BJ (cell line): ENCODE data around the gene BCAS3. TPM values are rescaled to one million over a fixed set of nuclear protein-coding genes. Genes with fewer than 3 reads are reported as not detected.

Experiments used
- CTCF ChIA-PET: fragments of 350-600 bp; formaldehyde crosslinking; extraction: SDS; loops from one replicate; lab custom pipeline; 2021; ENCODE audit warnings: antibody characterized with exemption, inconsistent platforms; lab: Yijun Ruan, JAX
- POLR2A ChIA-PET: fragments of 300-600 bp; sonication (Branson Sonifier 250); formaldehyde crosslinking; extraction: SDS; loops from one replicate; lab custom pipeline; 2021; ENCODE audit warnings: antibody characterized with exemption; lab: Charles Lee
- DNase-seq: peaks from one replicate; pipeline ENCODE4 v3.0.0-alpha.2; 2011; ENCODE audit warnings: low read depth
- H3K27me3 ChIP-seq: 2 replicates; pipeline ENCODE4 v1.6.0; 2011; ENCODE audit warnings: low read length; ENCODE audit not compliant: control insufficient read depth, insufficient read depth
- H3K36me3 ChIP-seq: 2 replicates; pipeline ENCODE4 v1.5.1; 2011; ENCODE audit warnings: low read length; ENCODE audit not compliant: control insufficient read depth, insufficient read depth
- H3K4me3 ChIP-seq: 2 replicates; pipeline ENCODE4 v1.5.1; 2011; ENCODE audit warnings: low read depth, mild to moderate bottlenecking, control low read depth, low read length
- polyA plus RNA-seq: library from polyadenylated mRNA; depleted of rRNA; stranded (reverse); fragments of >200 nt; gene quantifications from 2 replicates; pipeline ENCODE4 v1.2.3, GENCODE V29; 2011
- TF ChIP-seq, protein P1 (sequence below): IDR thresholded peaks from 2 replicates; pipeline ENCODE4 v1.5.1; 2011; ENCODE audit warnings: low read depth, mild to moderate bottlenecking, control low read depth, inconsistent platforms, low read length, moderate library complexity; ENCODE audit not compliant: insufficient read depth

BCAS3 gene
- polyA plus RNA-seq, 1 experiment: 19.5 TPM

DNA sequence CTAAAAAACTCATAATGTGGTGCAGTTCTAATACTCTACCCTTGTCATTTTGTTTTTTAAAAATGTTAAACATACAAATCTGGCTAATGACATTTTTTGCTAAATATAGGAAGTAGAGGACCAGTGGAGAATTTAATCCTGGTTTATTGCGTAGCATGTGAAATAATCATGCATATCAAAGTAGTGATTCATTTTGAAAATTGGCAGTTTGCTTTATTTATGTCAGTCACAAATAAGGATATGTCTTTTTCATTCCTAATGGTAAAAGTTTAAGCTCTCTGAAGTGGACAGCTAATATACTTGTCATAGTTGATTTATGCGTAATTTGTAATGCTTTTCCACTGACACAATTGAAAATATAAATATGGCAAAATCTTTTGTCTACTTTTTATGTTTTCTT, 224.2 kb downstream of the BCAS3 start:
- POLR2A ChIA-PET: interaction anchor here (0.6 kb wide), 1 partner anchor 206 kb away, joined by 3 read pairs; no protein-coding TSS in a partner anchor
- TF ChIP-seq, protein P1, sequence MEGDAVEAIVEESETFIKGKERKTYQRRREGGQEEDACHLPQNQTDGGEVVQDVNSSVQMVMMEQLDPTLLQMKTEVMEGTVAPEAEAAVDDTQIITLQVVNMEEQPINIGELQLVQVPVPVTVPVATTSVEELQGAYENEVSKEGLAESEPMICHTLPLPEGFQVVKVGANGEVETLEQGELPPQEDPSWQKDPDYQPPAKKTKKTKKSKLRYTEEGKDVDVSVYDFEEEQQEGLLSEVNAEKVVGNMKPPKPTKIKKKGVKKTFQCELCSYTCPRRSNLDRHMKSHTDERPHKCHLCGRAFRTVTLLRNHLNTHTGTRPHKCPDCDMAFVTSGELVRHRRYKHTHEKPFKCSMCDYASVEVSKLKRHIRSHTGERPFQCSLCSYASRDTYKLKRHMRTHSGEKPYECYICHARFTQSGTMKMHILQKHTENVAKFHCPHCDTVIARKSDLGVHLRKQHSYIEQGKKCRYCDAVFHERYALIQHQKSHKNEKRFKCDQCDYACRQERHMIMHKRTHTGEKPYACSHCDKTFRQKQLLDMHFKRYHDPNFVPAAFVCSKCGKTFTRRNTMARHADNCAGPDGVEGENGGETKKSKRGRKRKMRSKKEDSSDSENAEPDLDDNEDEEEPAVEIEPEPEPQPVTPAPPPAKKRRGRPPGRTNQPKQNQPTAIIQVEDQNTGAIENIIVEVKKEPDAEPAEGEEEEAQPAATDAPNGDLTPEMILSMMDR: no peak
- DNase-seq: peak; percentile 14

GRCh38 chr17:60902399-60902798, 224.7 kb downstream of the BCAS3 start:
- no peaks in the 10 kb centered on the region for H3K36me3 ChIP-seq
- H3K4me3 ChIP-seq: no peak overlapping the region
- DNase-seq: no peak
- ChIA-PET POLR2A (no interaction called here), CTCF (no interaction called here)
- no peaks in the 10 kb centered on the region for H3K27me3 ChIP-seq
- TF ChIP-seq, protein P1: no peak

More for the DNA sequence above, 224.2 kb downstream of the BCAS3 start:
- H3K36me3 ChIP-seq: no peaks in the 10 kb centered on the region
- H3K27me3 ChIP-seq: no peaks in the 10 kb centered on the region
- H3K4me3 ChIP-seq: no peak overlapping the region
- CTCF ChIA-PET: no interaction called here

DNA sequence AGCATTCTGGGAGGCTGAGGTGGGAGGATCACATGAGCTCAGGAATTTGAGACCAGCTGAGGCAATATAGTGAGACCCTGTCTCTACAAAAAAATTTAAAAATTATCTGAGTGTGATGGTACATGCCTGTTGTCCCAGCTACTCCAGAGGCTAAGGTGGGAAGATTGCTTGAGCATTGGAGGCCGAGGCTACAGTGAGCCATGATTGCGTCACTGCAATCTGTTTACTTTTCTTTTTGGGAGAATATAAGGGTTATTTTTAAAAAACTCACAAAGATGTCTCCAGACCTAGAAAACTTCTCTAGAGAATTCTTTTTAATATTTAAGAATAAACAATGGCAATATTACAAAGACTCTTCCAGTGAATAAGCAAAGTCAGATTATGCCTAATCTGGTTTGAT, 226.9 kb downstream of the BCAS3 start:
- ChIA-PET CTCF (no interaction called here), POLR2A (no interaction called here)
- no peaks in the 10 kb centered on the region for H3K36me3 ChIP-seq
- TF ChIP-seq, protein P1: no peak
- DNase-seq: no peak
- H3K27me3 ChIP-seq: no peaks in the 10 kb centered on the region
- no peak overlapping the region for H3K4me3 ChIP-seq

DNA sequence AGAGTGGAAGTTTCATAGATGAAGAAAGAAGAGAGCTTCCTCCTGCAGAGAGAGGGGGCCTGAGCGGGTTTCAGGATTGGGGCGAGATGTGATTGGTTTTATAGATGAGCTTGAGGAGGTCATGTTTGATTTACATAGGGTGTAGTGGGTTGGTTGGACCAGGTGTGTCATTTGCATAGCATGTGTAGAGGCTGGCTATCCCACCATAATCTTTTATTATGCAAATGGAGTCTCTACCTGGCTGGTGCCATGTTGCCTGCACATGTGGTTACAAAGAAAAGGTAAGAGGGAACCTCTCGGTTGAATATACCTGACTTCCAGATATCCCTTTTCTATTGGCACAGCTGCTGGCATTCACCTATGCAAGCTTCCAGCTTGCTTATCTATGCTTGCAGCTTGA, 228.1 kb downstream of the BCAS3 start:
- ChIA-PET POLR2A (no interaction called here), CTCF (interaction anchor here (1.0 kb wide), 1 partner anchor 12 kb away, joined by 3 read pairs; no protein-coding TSS in a partner anchor)
- no peak overlapping the region for H3K4me3 ChIP-seq
- TF ChIP-seq, protein P1: no peak
- no peaks in the 10 kb centered on the region for H3K27me3 ChIP-seq
- DNase-seq: no peak
- H3K36me3 ChIP-seq: no peaks in the 10 kb centered on the region

DNA sequence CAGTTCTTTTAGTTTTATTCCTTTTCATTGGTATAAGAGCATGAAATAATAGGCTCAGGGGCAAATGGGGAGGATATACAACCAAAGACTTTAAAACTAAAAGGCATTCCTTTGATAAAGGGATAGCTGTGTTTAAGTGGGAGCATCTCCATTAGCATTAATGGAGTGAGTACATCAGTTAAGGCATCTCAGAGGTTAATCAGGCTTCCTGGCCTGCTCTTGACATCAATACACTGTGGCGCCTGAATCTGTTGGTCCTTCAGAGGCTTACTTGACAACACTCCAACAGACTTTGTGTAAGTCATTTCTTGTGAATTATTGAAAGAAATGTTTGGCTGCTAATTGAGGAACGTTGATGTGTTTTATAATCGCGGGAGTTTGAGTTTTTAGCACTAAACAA, 230.7 kb downstream of the BCAS3 start:
- Histone ChIP-seq H3K36me3 (no peaks in the 10 kb centered on the region), H3K4me3 (no peak overlapping the region), H3K27me3 (no peaks in the 10 kb centered on the region)
- TF ChIP-seq, protein P1: no peak
- no peak for DNase-seq
- CTCF ChIA-PET: no interaction called here
- POLR2A ChIA-PET: no interaction called here
